HG03045 (cell line): ENCODE measurements around the gene KIAA1671.

Source experiments
- ATAC-seq: cut with Tn5 transposase; IDR thresholded peaks from one replicate; pipeline ENCODE4 v1.9.1; 2021; ENCODE audit warnings: mild to moderate bottlenecking, moderate library complexity; ENCODE audit not compliant: unreplicated experiment

The KIAA1671 gene

DNA sequence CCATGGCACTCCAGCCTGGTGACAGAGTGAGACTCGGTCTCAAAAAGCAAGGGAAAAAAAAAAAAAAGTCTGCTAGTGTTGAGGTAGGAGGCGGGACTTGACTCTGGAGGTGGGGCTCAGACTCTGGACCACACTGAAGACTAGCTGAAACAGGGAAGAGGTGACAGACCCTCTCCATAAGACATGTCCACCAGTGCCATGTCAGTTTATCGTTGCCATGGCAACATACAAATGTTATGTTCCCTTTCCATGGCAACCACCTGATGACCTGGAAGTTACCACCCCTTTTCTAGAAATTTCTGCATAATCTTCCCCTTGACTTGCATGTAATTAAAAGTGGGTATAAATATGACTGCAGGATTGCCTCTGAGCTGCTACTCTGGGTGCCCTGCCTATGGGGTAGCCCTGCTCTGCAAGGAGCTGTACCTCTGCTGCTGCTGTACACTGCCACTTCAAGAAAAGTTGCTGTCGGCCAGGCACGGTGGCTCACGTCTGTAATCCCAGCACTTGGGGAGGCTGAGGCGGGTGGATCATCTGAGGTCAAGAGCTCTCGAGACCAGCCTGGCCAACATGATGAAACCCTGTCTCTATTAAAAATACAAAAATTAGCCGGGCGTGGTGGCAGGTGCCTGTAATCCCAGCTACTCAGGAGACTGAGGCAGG lies 55.1 kb downstream of the KIAA1671 start:
- no peak for ATAC-seq

DNA sequence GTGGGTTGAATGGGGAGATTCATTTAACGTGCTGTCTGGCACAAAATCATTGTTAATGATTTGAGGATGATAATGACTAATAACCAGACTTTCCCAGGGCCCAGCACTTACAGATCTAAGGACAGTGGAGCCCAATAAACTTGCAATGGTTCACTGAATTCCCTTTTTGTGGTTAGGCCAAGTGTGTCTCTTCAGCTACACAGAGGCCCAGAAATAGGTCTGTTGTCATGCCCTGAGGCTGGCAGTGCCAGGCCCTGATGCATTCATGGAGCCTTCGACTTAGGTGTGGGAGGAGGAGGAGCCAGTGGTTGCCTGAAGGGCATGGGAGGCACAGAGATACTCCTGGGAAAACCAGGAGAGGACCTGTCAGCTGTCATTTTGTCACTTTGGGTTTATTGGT lies 56.1 kb downstream of the KIAA1671 start:
- no peak for ATAC-seq

GRCh38 chr22:25012741-25013143 lies 60.2 kb downstream of the KIAA1671 start:
- ATAC-seq: no peak

- no peak for ATAC-seq
These were observed 61.1 kb downstream of the KIAA1671 start for GRCh38 chr22:25013607-25014006.

- no peak for ATAC-seq
These were observed 62.6 kb downstream of the KIAA1671 start for GRCh38 chr22:25014896-25015755.

GRCh38 chr22:25016311-25016710 lies 63.8 kb downstream of the KIAA1671 start:
- ATAC-seq: no peak

- no peak for ATAC-seq
These were observed 65.5 kb downstream of the KIAA1671 start for GRCh38 chr22:25018009-25018408.

DNA sequence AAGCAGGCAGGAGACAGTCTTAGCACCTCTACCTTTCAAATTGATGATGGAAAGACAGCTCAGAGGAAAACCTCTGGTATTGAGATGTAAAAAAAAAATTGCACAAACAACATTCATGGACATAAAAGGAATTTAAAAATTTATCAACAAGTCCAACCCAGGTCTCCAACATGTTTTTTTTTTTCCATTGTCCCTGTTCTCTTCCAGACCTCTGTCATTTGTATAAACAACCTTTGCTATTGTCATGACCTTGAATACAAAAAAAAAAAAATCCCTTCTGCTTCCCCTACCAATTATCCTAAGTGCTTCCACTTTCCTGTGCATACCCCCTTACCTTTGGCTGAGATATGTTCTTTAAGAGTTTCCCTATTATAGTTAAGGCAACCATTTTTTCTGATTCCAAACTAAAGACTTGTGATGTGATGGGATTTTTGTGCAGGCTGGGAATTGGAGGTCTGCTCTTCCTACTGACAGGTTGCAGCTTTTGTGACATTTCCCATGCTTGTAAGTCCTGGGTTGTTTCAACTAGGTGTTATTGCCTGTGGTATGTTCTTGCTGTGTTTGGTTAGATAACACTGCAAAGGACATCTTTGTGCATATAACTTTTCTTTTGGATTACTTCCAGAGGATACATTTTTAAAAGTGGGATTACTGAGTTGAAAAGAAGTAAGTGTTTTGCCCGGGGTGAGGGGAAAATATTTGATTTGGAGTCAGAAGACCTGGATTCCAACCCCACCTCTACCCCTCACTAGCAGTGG lies 67.1 kb downstream of the KIAA1671 start:
- no peak for ATAC-seq

- ATAC-seq: no peak
These were observed 68.9 kb downstream of the KIAA1671 start for GRCh38 chr22:25021409-25021808.

DNA sequence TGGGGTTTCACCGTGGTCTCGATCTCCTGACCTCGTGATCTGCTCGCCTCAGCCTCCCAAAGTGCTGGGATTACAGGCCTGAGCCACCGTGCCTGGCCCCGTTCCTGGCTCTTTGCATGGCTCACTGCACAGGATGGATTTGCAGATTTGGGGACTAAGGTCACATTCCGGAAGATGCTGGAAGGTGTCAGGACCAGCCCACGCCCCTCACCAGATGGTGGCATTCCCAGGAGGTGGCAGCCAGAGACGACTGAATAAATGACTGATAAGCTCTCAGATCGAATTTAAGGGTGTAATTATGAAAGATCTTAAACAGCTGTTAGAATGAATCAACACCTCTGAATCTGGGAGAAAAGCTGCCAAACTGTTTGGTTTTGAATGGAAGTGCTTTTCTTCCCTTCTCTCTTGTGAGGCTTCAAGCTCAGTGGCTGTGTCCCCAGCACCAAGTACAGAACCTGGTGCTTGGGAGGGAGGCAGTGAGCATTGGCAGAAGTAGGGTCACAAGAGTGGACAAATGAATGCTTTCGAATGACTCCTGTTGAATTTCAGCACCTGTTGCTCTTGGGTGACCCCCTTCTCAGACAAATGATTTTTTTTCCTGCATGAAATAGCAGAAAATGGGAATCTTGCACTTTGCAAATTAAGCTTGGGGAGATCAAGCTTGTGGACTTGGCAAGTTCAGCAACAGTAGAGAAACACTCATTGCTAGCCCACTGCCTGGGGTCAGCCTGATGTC lies 69.6 kb downstream of the KIAA1671 start:
- no peak for ATAC-seq

- no peak for ATAC-seq
These were observed 71.4 kb downstream of the KIAA1671 start for GRCh38 chr22:25023879-25024278.

DNA sequence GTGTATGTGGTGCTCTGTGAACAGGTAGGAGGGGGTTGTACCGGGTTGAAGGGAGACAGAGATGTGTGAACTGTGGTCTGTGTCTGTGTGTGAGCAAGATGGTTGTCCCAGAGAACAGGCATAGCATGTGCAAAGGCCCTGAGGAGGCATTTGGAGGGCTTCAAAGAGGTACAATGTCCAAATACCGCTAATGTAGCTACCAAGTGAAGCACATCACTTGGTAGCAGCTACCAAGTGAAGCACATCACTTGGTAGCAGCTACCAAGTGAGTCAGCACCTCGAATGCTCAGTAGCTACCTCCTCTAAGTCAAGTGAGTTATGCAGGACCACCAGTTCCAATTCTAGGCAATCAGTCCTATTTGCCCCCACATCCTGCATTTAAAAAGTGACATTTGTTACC lies 72.4 kb downstream of the KIAA1671 start:
- ATAC-seq: no peak

GRCh38 chr22:25025491-25026400 lies 73.2 kb downstream of the KIAA1671 start:
- no peak for ATAC-seq

GRCh38 chr22:25027043-25027906 lies 74.8 kb downstream of the KIAA1671 start:
- no peak for ATAC-seq

DNA sequence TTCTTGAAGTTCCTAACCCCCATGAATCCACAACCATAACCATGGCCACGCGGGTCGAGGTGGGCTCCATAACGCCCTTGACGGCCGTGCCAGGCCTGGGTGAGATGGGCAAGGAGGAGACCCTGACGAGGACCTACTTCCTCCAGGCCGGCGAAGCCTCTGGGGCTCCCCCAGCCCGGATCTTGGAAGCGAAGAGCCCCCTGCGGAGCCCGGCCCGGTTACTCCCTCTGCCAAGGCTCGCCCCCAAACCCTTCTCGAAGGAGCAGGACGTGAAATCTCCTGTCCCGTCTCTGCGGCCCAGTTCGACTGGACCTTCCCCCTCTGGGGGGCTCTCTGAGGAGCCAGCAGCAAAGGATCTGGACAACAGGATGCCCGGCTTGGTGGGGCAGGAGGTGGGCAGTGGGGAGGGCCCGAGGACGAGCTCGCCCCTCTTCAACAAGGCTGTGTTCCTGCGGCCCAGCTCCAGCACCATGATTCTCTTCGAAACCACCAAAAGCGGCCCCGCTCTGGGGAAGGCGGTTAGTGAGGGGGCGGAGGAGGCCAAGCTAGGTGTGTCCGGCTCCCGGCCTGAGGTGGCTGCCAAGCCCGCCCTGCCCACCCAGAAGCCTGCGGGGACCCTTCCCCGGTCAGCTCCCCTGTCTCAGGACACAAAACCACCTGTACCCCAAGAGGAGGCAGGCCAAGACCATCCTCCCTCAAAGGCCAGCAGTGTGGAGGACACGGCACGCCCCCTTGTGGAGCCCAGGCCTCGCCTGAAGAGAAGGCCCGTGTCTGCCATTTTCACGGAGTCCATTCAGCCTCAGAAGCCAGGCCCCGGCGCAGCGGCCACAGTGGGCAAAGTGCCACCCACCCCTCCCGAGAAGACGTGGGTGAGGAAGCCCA lies 75.7 kb downstream of the KIAA1671 start:
- ATAC-seq: no peak

DNA sequence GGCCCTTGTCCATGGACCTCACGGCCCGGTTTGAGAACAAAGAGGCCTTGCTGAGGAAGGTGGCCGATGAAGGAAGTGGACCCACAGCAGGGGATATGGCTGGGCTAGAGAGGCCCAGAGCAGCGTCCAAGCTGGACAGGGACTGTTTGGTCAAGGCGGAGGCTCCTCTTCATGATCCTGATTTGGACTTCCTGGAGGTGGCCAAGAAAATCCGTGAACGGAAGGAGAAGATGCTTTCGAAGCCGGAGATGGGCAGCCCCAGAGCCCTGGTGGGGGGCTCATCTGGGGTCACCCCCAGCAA lies 76.3 kb downstream of the KIAA1671 start:
- no peak for ATAC-seq

DNA sequence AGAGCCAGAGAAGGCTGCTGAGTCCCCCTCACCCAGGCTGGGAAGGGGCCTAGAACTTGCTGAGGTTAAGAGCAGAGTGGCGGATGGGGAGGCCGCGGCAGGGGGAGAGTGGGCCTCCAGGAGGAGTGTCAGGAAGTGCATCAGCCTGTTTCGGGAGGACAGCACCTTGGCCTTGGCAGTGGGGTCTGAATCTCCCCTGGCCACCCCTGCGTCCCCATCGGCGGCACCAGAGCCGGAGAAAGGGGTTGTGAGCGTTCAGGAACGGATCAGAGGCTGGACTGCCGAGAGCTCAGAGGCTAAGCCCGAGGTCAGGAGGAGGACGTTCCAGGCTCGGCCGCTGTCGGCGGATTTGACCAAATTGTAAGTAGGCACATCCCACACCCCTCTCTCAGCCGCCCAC lies 76.7 kb downstream of the KIAA1671 start:
- ATAC-seq: no peak

GRCh38 chr22:25030636-25031035 lies 78.1 kb downstream of the KIAA1671 start:
- no peak for ATAC-seq
